NK-92 (cell line): ENCODE data around the gene OSGEP.

ENCODE experiments used
- DNase-seq: peaks from one replicate; lab custom pipeline; 2025; ENCODE audit not compliant: unreplicated experiment; lab: John Stamatoyannopoulos, UW

OSGEP gene

GRCh38 chr14:20434701-20435581 lies 19.7 kb downstream of the OSGEP start:
- DNase-seq, result no peak

- no peak for DNase-seq
Measured at GRCh38 chr14:20429801-20430669, 24.6 kb downstream of the OSGEP start.

GRCh38 chr14:20428802-20429201 lies 25.8 kb downstream of the OSGEP start:
- DNase-seq, result no peak

GRCh38 chr14:20428010-20428365 lies 26.6 kb downstream of the OSGEP start:
- DNase-seq, result no peak

GRCh38 chr14:20427231-20428009 lies 27.2 kb downstream of the OSGEP start:
- no peak for DNase-seq

GRCh38 chr14:20424851-20425250 lies 29.8 kb downstream of the OSGEP start:
- no peak for DNase-seq

GRCh38 chr14:20422886-20423285 lies 31.7 kb downstream of the OSGEP start:
- DNase-seq, result no peak

GRCh38 chr14:20421267-20421666 lies 33.3 kb downstream of the OSGEP start:
- no peak for DNase-seq

GRCh38 chr14:20419419-20419818 lies 35.2 kb downstream of the OSGEP start:
- DNase-seq, result no peak

GRCh38 chr14:20418501-20418909 lies 36.1 kb downstream of the OSGEP start:
- DNase-seq, result no peak

- DNase-seq, result no peak
Measured at GRCh38 chr14:20417250-20418186, 37.1 kb downstream of the OSGEP start.

- DNase-seq, result no peak
Measured at GRCh38 chr14:20416223-20416622, 38.4 kb downstream of the OSGEP start.

GRCh38 chr14:20415782-20416206 lies 38.8 kb downstream of the OSGEP start:
- no peak for DNase-seq

- DNase-seq, result no peak
Measured at GRCh38 chr14:20413744-20414082, 40.9 kb downstream of the OSGEP start.

GRCh38 chr14:20412876-20413743 lies 41.5 kb downstream of the OSGEP start, which contains the start of gene TEP1:
TSS of gene TEP1 (minus strand) at chr14:20413501. CDS start at chr14:20408439, 5,062 bp downstream.
- no peak for DNase-seq

GRCh38 chr14:20412411-20412810 lies 42.2 kb downstream of the OSGEP start:
- DNase-seq, result no peak

GRCh38 chr14:20409226-20409625 lies 45.4 kb downstream of the OSGEP start:
- no peak for DNase-seq

GRCh38 chr14:20403521-20403920 lies 51.1 kb downstream of the OSGEP start:
- no peak for DNase-seq

- no peak for DNase-seq
Measured at GRCh38 chr14:20400965-20401593, 53.5 kb downstream of the OSGEP start.
